ENCODE results near the gene RARG. TPM values are rescaled to one million over a fixed set of nuclear protein-coding genes. Genes with fewer than 3 reads are reported as not detected.

The RARG gene
- total and polyA plus RNA-seq, 2 of the 4 experiments (the other 2 are of a cell fraction), result 7.9 to 30.9 TPM

DNA sequence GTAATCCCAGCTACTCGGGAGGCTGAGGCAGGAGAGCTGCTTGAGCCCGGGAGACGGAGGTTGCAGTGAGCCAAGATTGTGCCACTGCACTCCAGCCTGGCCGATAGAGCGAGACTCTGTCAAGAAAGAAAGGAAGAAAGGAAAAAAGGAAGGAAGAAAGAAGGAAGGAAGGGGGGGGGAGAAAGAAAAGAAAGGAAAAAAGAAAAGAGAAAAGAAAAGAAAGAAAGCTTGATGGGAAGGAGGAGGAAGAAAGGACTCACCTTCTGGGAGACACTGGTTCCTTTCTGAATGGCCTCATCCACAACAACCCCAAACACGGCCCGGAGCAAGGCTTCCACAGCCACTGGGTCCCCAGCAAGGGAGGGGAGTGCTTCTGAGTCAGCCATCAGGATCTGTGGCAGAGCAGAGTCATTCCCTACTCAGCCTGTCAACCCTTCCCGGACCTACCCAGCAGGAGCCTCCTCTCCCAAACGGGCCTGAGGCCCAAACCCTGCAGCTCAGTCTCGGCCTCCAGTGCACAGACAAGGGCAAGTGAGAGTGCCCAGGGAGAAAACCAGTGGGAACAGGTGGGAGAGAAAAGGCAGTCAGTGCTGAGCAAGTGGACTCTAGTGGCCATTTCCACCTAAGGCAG, 58.8 kb downstream of the RARG start:
- Histone ChIP-seq H3K27me3 (ENCODE audit: control insufficient read depth, insufficient read depth, low read length) (no peaks in the 10 kb centered on the region), H4K91ac (ENCODE audit: insufficient read depth, low read depth, low read length) (peak overlapping the region; percentile 61), H4K5ac (ENCODE audit: low read depth, low read length) (peak overlapping the region; percentile 94), H2BK120ac (ENCODE audit: low read depth, low read length) (peak overlapping the region; percentile 11), H2BK20ac (ENCODE audit: low read depth, low read length) (0 out of 2 replicates have a peak overlapping the region, but pooled peaks have one; percentile 65), H4K8ac (ENCODE audit: low read depth in 2 of 2, low read length in 2 of 2) (peak overlapping the region; percentile 62 to 81; a peak in 2 of 4 replicates), H2BK5ac (ENCODE audit: low read depth, low read length, poor library complexity, severe bottlenecking) (peak overlapping the region; percentile 92), H3K36me3 (ENCODE audit: control insufficient read depth, insufficient read depth, low read length) (peaks cover 20% of the 10 kb centered on the region), H3K9ac (ENCODE audit: low read depth, low read length) (peak overlapping the region; percentile 9), H3K4me3 (ENCODE audit: insufficient read depth, low read depth, low read length) (no peak overlapping the region), H3K9me3 (ENCODE audit: control insufficient read depth, insufficient read depth, low read length) (no peaks in the 10 kb centered on the region), H3K79me1 (ENCODE audit: low read depth in 1 of 2, low read length in 2 of 2) (peaks cover 0 to 26% of the 10 kb centered on the region in 2 experiments; a peak in 2 of 4 replicates), H3K9me1 (ENCODE audit: insufficient read depth, low read length) (peaks cover 22% of the 10 kb centered on the region), H3K4me1 (ENCODE audit: control insufficient read depth, insufficient read depth, low read length) (peaks cover 19% of the 10 kb centered on the region), H3K14ac (replicated peaks; ENCODE audit: low read depth, low read length) (peak overlapping the region; percentile 87), H3K18ac (ENCODE audit: low read depth, low read length) (peak overlapping the region; percentile 81; the same call in 1 of the 2 replicates), H2AK9ac (replicated peaks; ENCODE audit: low read depth, low read length, poor library complexity) (peak overlapping the region; percentile 60), H3K23ac (ENCODE audit: low read depth, low read length) (peak overlapping the region; percentile 72), H3K4ac (ENCODE audit: low read depth, low read length) (peak overlapping the region; percentile 80), H4K20me1 (ENCODE audit: insufficient read depth, low read length) (no peaks in the 10 kb centered on the region), H3K27ac (ENCODE audit: insufficient read depth, low read length) (peak overlapping the region; percentile 57), H3K56ac (ENCODE audit: extremely low read depth, insufficient read depth, low read length) (no peak overlapping the region), H2AFZ (replicated peaks; ENCODE audit: low read length, poor library complexity) (peak overlapping the region; percentile 92), H2AK5ac (ENCODE audit: low read depth, low read length) (peak overlapping the region; percentile 15; the same call in 1 of the 2 replicates), H2BK15ac (ENCODE audit: low read depth, low read length) (no peak overlapping the region), H3K4me2 (ENCODE audit: low read depth, low read length) (peak overlapping the region; percentile 10; the same call in 1 of the 2 replicates)
- no TSS peak for BruUV-seq (replicated peaks)
- in situ Hi-C loops (cut with MboI; ENCODE audit: low sequenced_read_pairs), result no loop called here
- no CpG with 5 or more reads among the region's 10 CpGs for WGBS, 2 experiments (ENCODE audit: extremely low coverage in 2 of 2, insufficient read length in 1 of 2)
- ChIA-PET CTCF (interaction anchor here (1.5 kb wide), 1 partner anchor 14 kb away, joined by 6 read pairs; no protein-coding TSS in a partner anchor), POLR2A (ENCODE audit: unreplicated experiment) (interaction anchor here (0.6 kb wide), 1 partner anchor 12 kb away, joined by 28 read pairs; no protein-coding TSS in a partner anchor)
- dilution Hi-C loops (cut with HindIII; ENCODE audit: low sequenced_read_pairs, unreplicated experiment), result no loop called here
- ATAC-seq (ENCODE audit: low read depth) (peak; percentile 50), DNase-seq (peak; percentile 53)
- no peak for TF ChIP-seq NFE2L2 (IDR thresholded peaks at IDR 0.05; ENCODE audit: low read depth, low read length)
- TF ChIP-seq, protein P1, sequence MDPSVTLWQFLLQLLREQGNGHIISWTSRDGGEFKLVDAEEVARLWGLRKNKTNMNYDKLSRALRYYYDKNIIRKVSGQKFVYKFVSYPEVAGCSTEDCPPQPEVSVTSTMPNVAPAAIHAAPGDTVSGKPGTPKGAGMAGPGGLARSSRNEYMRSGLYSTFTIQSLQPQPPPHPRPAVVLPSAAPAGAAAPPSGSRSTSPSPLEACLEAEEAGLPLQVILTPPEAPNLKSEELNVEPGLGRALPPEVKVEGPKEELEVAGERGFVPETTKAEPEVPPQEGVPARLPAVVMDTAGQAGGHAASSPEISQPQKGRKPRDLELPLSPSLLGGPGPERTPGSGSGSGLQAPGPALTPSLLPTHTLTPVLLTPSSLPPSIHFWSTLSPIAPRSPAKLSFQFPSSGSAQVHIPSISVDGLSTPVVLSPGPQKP (IDR thresholded peaks at IDR 0.05; ENCODE audit: borderline replicate concordance, low read depth, low read length), result no peak
- TF ChIP-seq MAZ (IDR thresholded peaks at IDR 0.05; ENCODE audit: borderline replicate concordance, low read depth, low read length), result no peak
- TF ChIP-seq MAFK (IDR thresholded peaks at IDR 0.05; ENCODE audit: low read depth, low read length), result no peak
- TF ChIP-seq POLR2A (IDR thresholded peaks at IDR 0.05; ENCODE audit: low read depth, low read length), result no peak
- no peak for TF ChIP-seq USF2 (IDR thresholded peaks at IDR 0.05; ENCODE audit: low read depth, low read length)
- TF ChIP-seq SMC3 (IDR thresholded peaks at IDR 0.05; ENCODE audit: low read depth, low read length), result no peak
- TF ChIP-seq CTCF (conservative IDR thresholded peaks at IDR 0.05; ENCODE audit: low read depth, low read length), result no peak
- TF ChIP-seq RFX5 (IDR thresholded peaks at IDR 0.05; ENCODE audit: low read depth, low read length), result no peak
- no peak for TF ChIP-seq RAD21 (IDR thresholded peaks at IDR 0.05; ENCODE audit: low read length)
- TF ChIP-seq BHLHE40 (IDR thresholded peaks at IDR 0.05; ENCODE audit: low read depth, low read length), result no peak
- no peak for TF ChIP-seq FOS (IDR thresholded peaks at IDR 0.05; ENCODE audit: low read depth, low read length)
- no peak for TF ChIP-seq MXI1 (IDR thresholded peaks at IDR 0.05; ENCODE audit: borderline replicate concordance, low read depth, low read length)
- intact Hi-C loops (cut with micrococcal nuclease), result no loop called here
